ENCODE measurements around the gene CTXND1. TPM values are rescaled to one million over a fixed set of nuclear protein-coding genes. Genes with fewer than 3 reads are reported as not detected.
A peak's percentile ranks its signal among the peaks of the same experiment; 100 is the strongest.

The CTXND1 gene
- total and polyA plus RNA-seq, 2 donors (not counting 1 experiment from before 2014, with no cell fraction given), result under 0.01 to 0.01 TPM

GRCh38 chr15:80283531-80283930, 31.5 kb upstream of the CTXND1 start:
- no peaks in the 10 kb centered on the region for H3K79me2 ChIP-seq (ENCODE audit: control insufficient read depth, insufficient read depth, low read length)
- no peaks in the 10 kb centered on the region for H3K27me3 ChIP-seq (ENCODE audit: control insufficient read depth, insufficient read depth, low read length)
- no peaks in the 10 kb centered on the region for H3K4me1 ChIP-seq (ENCODE audit: control insufficient read depth, extremely low read depth, insufficient read depth, low read length)
- TF ChIP-seq CTCF (conservative IDR thresholded peaks at IDR 0.05 in 1 of 2, IDR thresholded peaks at IDR 0.05 in 1 of 2; ENCODE audit: low read depth in 1 of 2, low read length in 2 of 2) (no peak), EZH2 (IDR thresholded peaks at IDR 0.05; ENCODE audit: low read length, missing control alignments) (no peak)
- DNase-seq (ENCODE audit: low read depth in 2 of 2), result no peak
- H3K36me3 ChIP-seq (ENCODE audit: control insufficient read depth, insufficient read depth, low read length), result no peaks in the 10 kb centered on the region
- H3K4me2 ChIP-seq (ENCODE audit: extremely low read depth, insufficient read depth, low read length), result no peak overlapping the region
- no peak overlapping the region for H2AFZ ChIP-seq (ENCODE audit: low read length)
- no peaks in the 10 kb centered on the region for H4K20me1 ChIP-seq (ENCODE audit: control insufficient read depth, extremely low read depth, insufficient read depth, low read length)
- H3K27ac ChIP-seq (ENCODE audit: insufficient read depth, low read length), result no peak overlapping the region
- no peak overlapping the region for H3K9ac ChIP-seq (ENCODE audit: insufficient read depth, low read length)
- no peaks in the 10 kb centered on the region for H3K9me3 ChIP-seq (ENCODE audit: control insufficient read depth, insufficient read depth, low read depth, low read length)
- no peak overlapping the region for H3K4me3 ChIP-seq (replicated peaks in 1 of 4; ENCODE audit: control extremely low read depth in 1 of 4, insufficient read depth in 1 of 4, low read depth in 3 of 4, low read length in 4 of 4)

GRCh38 chr15:80277147-80277546, 25.1 kb upstream of the CTXND1 start:
- Histone ChIP-seq H3K4me3 (replicated peaks in 1 of 4; ENCODE audit: control extremely low read depth in 1 of 4, insufficient read depth in 1 of 4, low read depth in 3 of 4, low read length in 4 of 4) (no peak overlapping the region), H3K27me3 (ENCODE audit: control insufficient read depth, insufficient read depth, low read length) (no peaks in the 10 kb centered on the region), H3K4me1 (ENCODE audit: control insufficient read depth, extremely low read depth, insufficient read depth, low read length) (no peaks in the 10 kb centered on the region), H3K79me2 (ENCODE audit: control insufficient read depth, insufficient read depth, low read length) (no peaks in the 10 kb centered on the region), H2AFZ (ENCODE audit: low read length) (no peak overlapping the region), H3K9me3 (ENCODE audit: control insufficient read depth, insufficient read depth, low read depth, low read length) (no peaks in the 10 kb centered on the region), H3K27ac (ENCODE audit: insufficient read depth, low read length) (no peak overlapping the region), H3K4me2 (ENCODE audit: extremely low read depth, insufficient read depth, low read length) (no peak overlapping the region), H3K9ac (ENCODE audit: insufficient read depth, low read length) (no peak overlapping the region), H3K36me3 (ENCODE audit: control insufficient read depth, insufficient read depth, low read length) (no peaks in the 10 kb centered on the region), H4K20me1 (ENCODE audit: control insufficient read depth, extremely low read depth, insufficient read depth, low read length) (no peaks in the 10 kb centered on the region)
- TF ChIP-seq EZH2 (IDR thresholded peaks at IDR 0.05; ENCODE audit: low read length, missing control alignments) (no peak), CTCF (conservative IDR thresholded peaks at IDR 0.05 in 1 of 2, IDR thresholded peaks at IDR 0.05 in 1 of 2; ENCODE audit: low read depth in 1 of 2, low read length in 2 of 2) (no peak)
- no peak for DNase-seq (ENCODE audit: low read depth in 2 of 2)

GRCh38 chr15:80275961-80276360, 23.9 kb upstream of the CTXND1 start:
- H2AFZ ChIP-seq (ENCODE audit: low read length), result no peak overlapping the region
- H3K9me3 ChIP-seq (ENCODE audit: control insufficient read depth, insufficient read depth, low read depth, low read length), result no peaks in the 10 kb centered on the region
- no peaks in the 10 kb centered on the region for H3K4me1 ChIP-seq (ENCODE audit: control insufficient read depth, extremely low read depth, insufficient read depth, low read length)
- H3K4me2 ChIP-seq (ENCODE audit: extremely low read depth, insufficient read depth, low read length), result no peak overlapping the region
- no peaks in the 10 kb centered on the region for H4K20me1 ChIP-seq (ENCODE audit: control insufficient read depth, extremely low read depth, insufficient read depth, low read length)
- no peaks in the 10 kb centered on the region for H3K27me3 ChIP-seq (ENCODE audit: control insufficient read depth, insufficient read depth, low read length)
- H3K36me3 ChIP-seq (ENCODE audit: control insufficient read depth, insufficient read depth, low read length), result no peaks in the 10 kb centered on the region
- H3K4me3 ChIP-seq (replicated peaks in 1 of 4; ENCODE audit: control extremely low read depth in 1 of 4, insufficient read depth in 1 of 4, low read depth in 3 of 4, low read length in 4 of 4), result no peak overlapping the region
- H3K79me2 ChIP-seq (ENCODE audit: control insufficient read depth, insufficient read depth, low read length), result no peaks in the 10 kb centered on the region
- TF ChIP-seq EZH2 (IDR thresholded peaks at IDR 0.05; ENCODE audit: low read length, missing control alignments), result no peak
- TF ChIP-seq CTCF (conservative IDR thresholded peaks at IDR 0.05 in 1 of 2, IDR thresholded peaks at IDR 0.05 in 1 of 2; ENCODE audit: low read depth in 1 of 2, low read length in 2 of 2), result no peak
- H3K9ac ChIP-seq (ENCODE audit: insufficient read depth, low read length), result no peak overlapping the region
- H3K27ac ChIP-seq (ENCODE audit: insufficient read depth, low read length), result no peak overlapping the region
- DNase-seq (ENCODE audit: low read depth in 2 of 2), result peak; percentile 33 to 56

Measured in fibroblast of lung (primary cell).